Stimulated activated CD4-positive, alpha-beta T cell treated with anti-CD3 and anti-CD28 coated beads, Interleukin-4, amount 100 ng/mL, for 24 hours (primary cell): ENCODE results near the gene TNRC6C.
A peak's percentile ranks its signal among the peaks of the same experiment; 100 is the strongest.
"Not testable (repeated sequence)": the region's sequence is repeated elsewhere in the genome, so short reads cannot be mapped to it uniquely, and the experiment has no call there.

ENCODE experiments used
- DNase-seq: peaks from one replicate; pipeline ENCODE4 v3.0.0-alpha.2; 2020

Gene TNRC6C

GRCh38 chr17:77968788-77969187 is 10.3 kb downstream of the TNRC6C start:
- DNase-seq, result no peak

GRCh38 chr17:77972271-77972670 is 13.8 kb downstream of the TNRC6C start:
- DNase-seq, result not testable (repeated sequence)

- DNase-seq, result no peak
Measured at GRCh38 chr17:77973953-77974352, 15.4 kb downstream of the TNRC6C start.

DNA sequence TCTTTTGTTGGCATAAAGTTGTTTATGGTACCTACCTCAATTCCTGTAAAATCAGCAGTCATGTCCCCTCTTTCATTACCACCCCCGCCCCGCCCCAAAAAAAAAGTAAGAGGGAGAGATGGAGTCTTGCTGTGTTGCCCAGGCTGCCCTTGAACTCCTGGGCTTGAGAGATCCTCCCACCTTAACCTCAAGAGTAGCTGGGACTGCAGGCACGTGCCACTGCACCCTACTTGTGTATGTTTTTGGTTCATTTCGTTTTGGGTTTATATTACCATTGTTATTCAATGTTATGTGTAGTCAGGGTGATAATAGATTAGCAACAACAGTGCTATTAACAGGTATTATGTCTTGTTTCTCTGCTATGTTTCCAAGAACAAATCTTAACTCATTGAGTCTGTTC is 15.9 kb downstream of the TNRC6C start:
- no peak for DNase-seq

- not testable (repeated sequence) for DNase-seq
Measured at GRCh38 chr17:77982430-77982829, 23.9 kb downstream of the TNRC6C start.

DNA sequence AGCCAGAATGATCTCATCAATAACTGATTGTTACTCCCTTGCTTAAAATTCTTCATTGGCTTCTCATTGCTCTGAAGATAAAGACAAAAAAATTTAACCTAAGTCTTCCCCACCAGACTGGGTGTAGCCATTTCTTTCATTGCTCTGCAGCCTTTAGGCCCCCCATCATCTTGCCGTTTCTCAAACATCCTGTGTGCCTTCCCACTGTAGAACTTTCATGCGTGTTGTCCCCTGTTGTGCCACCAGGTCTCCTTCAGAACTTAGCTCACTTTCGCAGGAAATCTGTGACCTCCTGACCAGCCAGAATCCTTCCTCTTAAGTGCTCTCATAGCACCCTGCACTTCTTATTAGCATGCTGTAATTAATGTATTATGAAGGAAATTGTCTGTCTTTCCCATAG is 31.8 kb downstream of the TNRC6C start:
- no peak for DNase-seq

DNA sequence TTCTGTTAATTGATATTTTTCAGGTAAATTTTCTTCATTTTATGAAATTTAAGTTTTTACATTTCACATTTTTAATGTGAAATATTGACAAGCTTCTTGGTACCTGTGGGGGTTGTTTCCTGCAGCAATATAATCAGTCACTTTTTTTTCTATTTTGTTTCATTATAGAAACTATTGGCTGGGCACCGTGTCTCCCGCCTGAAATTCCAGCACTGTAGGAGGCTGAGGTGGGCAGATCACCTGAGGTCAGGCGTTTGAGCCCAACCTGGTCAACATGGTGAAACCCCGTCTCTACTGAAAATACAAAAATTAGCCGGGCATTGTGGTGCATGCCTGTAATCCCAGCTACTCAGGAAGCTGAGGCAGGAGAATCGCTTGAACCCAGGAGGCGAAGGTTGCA is 35.2 kb downstream of the TNRC6C start:
- not testable (repeated sequence) for DNase-seq

GRCh38 chr17:77995146-77995852 is 36.8 kb downstream of the TNRC6C start:
- DNase-seq, result peak; percentile 24

GRCh38 chr17:77996256-77996655 is 37.8 kb downstream of the TNRC6C start:
- no peak for DNase-seq

DNA sequence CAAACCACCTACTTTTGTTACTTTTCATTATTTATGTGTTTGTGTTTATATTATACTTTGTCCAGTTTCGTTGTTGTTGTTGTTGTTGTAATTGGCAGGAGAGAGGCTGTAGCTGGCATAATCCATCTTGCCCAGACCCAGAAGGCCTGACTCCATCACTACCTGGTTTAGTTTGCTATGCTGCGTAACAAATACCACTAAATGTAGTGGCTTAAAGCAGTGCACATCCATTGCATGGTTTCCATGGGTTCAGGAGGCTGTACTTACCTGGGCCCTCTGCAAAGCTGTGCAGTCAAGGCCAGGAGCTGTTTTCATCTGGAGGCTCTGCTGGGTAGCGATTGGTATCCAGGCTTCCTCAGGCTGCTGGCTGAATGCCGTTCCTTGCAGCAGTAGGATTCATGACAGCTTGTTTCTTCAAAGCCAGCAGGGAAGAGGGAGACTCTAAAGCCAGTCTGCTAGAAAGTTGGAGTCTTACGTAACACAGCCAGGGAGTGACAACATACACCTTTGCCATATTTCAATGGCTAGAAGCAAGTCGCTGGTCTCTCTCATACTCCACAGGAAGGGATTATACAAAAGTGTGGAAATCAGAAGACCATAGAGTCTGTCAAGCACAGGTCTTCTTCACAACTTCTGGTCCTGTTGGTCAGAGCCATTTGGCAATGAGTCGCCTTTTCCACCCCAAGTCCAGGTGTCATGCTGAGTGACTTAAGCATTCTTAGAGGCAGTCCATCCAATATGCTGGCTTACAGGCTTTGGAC is 41.1 kb downstream of the TNRC6C start:
- no peak for DNase-seq

DNA sequence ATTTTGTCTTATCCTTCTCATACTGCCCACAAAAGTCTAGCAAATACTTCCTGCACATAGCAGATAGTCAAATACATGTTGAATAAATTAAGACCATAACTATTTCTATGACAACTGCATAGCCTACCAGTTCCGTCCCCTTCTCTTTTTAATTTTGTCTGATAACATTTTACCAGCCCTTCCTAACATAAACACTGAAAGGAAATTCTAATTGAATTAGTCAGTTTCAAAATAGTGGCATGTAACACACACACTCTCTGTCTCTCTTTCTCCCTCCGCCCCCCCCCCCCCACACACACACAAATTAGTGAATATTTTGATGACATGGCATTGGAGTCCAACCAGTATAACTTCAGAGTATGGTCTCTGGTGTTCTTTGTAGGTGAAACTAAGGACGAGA is 41.8 kb downstream of the TNRC6C start:
- no peak for DNase-seq

GRCh38 chr17:78001182-78001581 is 42.7 kb downstream of the TNRC6C start:
- DNase-seq, result no peak

DNA sequence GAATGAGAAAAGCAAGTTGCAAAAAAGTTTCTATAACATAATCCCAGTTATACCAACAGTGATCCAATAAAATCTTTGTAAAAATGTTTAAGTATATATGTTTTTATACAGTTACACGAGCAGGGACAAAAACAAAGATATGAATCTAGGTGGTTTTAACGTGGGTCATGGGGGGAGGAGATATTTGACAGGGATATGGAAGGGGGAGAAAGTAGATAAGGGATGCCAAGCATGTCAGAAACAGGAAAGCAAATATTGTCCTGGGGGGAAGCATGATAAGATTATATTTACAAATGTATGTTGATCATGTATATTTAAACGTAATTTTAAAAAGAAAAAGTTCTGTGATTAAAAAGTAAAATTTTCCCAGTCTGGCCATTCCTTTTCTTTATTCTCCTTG is 43.1 kb downstream of the TNRC6C start:
- no peak for DNase-seq

DNA sequence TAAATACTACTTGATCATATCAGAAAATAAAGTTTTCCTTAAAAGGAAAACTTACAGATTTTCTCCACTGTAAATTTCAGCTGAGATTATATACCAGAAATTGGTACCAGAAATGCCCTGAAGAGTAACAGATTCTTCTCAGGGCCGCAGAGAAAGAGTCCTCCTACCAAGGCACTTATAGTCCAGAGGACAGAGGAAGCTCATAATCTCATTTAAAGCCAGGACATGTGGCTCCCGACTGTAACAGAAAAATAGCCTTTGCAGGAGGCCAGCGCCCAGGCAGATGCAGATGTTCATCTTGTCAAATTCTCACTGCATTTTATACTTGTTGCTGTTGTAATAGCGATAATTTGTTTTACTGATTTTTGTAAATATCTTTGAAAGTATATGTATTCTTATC is 43.7 kb downstream of the TNRC6C start:
- no peak for DNase-seq

GRCh38 chr17:78005452-78006171 is 47.1 kb downstream of the TNRC6C start:
- DNase-seq, result no peak

DNA sequence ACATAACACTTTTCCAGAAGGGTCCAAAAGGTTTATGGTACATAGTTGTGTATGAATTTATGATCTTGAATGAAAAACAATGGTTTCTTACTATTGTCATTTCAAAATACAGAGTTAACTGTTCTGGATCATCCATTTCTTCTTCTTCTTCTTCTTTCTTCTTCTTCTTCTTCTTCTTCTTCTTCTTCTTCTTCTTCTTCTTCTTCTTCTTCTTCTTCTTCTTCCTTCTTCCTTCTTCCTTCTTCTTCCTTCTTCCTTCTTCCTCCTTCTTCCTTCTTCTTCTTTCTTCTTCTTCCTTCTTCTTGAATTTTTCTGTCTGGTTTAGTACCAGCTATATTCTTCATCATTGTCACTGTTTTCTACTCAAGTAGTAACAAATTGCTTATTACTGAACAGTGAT is 47.8 kb downstream of the TNRC6C start:
- no peak for DNase-seq

DNA sequence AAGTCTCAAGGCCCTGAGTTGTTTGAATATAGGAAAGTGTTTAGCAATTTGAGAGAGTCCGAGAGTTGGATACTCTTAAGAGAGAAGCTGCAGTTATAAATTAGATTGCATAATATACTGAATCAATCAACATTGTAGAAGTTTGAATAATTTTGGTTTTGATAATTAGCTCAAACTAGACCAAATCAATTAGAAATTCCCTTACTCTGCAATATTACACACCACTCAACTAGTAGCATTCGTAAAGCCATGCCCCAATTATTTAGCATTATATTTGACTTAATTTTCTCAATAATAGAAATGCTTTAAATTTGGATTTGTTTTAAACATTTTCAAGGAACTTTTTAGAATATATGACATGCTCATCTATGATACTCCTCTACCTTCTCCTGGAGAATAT is 49.1 kb downstream of the TNRC6C start:
- no peak for DNase-seq

DNA sequence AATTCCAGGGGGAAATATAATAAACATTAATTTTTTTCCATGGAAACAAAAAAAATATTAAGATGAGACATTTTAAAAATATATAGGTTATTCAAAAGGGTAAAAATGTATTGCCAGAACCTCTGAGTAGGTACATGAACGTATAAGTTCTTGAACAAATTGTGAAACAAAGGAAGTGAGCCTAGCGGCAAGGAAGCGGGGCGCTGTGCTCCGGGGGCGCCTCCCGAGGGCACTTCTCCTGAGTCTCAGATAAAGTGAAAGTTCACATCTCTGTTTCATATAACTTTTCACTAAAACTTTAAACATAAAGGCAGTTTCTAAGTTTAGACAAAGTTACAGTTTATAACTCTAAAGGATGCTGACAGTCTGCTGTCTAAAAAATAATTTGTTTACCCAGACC is 52.3 kb downstream of the TNRC6C start:
- DNase-seq, result no peak

- DNase-seq, result no peak
Measured at GRCh38 chr17:78012428-78012827, 53.9 kb downstream of the TNRC6C start.

GRCh38 chr17:78013683-78014467 is 55.4 kb downstream of the TNRC6C start:
- peak; percentile 65 for DNase-seq

DNA sequence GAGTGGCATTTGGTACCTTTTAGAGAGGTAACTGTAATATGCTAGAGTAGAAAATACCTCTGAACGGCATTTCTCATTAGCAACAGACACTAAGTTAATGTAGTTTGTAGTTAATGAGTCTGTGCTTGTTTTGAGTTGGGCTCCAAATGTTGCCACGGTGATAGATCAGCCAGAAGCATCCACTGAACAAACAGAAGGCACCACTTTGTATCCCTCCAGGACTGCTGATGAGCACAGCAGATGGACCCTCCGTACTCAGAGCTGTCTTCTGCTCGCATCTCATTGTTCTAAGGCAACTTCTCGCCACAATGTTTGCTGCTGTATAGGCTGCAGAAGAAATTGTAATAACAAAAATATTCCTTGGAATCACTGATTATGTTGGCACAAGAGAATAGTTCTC is 56.1 kb downstream of the TNRC6C start:
- no peak for DNase-seq

- DNase-seq, result no peak
Measured at GRCh38 chr17:78016852-78017251, 58.3 kb downstream of the TNRC6C start.

GRCh38 chr17:78019367-78019975 is 61.0 kb downstream of the TNRC6C start:
- no peak for DNase-seq
